Left colon (tissue), 2 donors: ENCODE results near the gene CILP2. TPM values are rescaled to one million over a fixed set of nuclear protein-coding genes. Genes with fewer than 3 reads are reported as not detected.

Source experiments
- ATAC-seq: fragments of 200-7000 bp; cut with Tn5 transposase; one replicate; pipeline ENCODE4 v1.9.1; 2020; ENCODE audit warnings: mild to moderate bottlenecking, moderate library complexity
- DNase-seq, 2 donors: peaks; one replicate each; pipeline ENCODE4 v3.0.0-alpha.2; 2020
- intact Hi-C, 2 donors: fragments of 100-400 bp; cut with DNase I in 1 of 2; cut with micrococcal nuclease in 1 of 2; formaldehyde crosslinking; loops; one replicate each; pipeline versions ENCODE4 v1.11.2 to v1.14.0; 2022; cut with DNase I, micrococcal nuclease
- total RNA-seq, 2 donors: library from RNA; stranded (reverse); fragmentation: NEBNext Ultra II Directional; extraction: Animal tissue kit (Norgen Biotek cat#: 25700); gene quantifications; one replicate each; pipeline ENCODE4 v1.2.1, GENCODE V29; 2021
- donor health status: DM: no; HTN: no; CAD: no.
- donor health status: DM: yes; HTN: yes; CAD: no.

Gene CILP2
- total RNA-seq, 2 donors from 2014 or later: 0.09 to 0.11 TPM

- intact Hi-C loops: no loop called here
- ATAC-seq (no peak), DNase-seq (no peak)
Observed at GRCh38 chr19:19578252-19578651, 40.2 kb downstream of the CILP2 start.

- ATAC-seq (no peak), DNase-seq (no peak)
- intact Hi-C loops: no loop called here
Observed at GRCh38 chr19:19579533-19580361, 41.7 kb downstream of the CILP2 start.

- intact Hi-C loops: no loop called here
- DNase-seq (no peak), ATAC-seq (peak; percentile 94)
Observed at GRCh38 chr19:19580418-19580817, 42.4 kb downstream of the CILP2 start.

GRCh38 chr19:19581391-19581790, 43.3 kb downstream of the CILP2 start:
- no peak for ATAC-seq
- intact Hi-C loops: no loop called here

GRCh38 chr19:19582471-19582870, 44.4 kb downstream of the CILP2 start:
- DNase-seq: no peak
- no peak for ATAC-seq
- intact Hi-C loops: no loop called here

More at GRCh38 chr19:19581391-19581790, 43.3 kb downstream of the CILP2 start:
- DNase-seq: no peak

- intact Hi-C loops: no loop called here
- no peak for DNase-seq
Observed at GRCh38 chr19:19584356-19584755, 46.3 kb downstream of the CILP2 start.

GRCh38 chr19:19587771-19588170, 49.7 kb downstream of the CILP2 start:
- ATAC-seq (no peak), DNase-seq (no peak)
- intact Hi-C loops: no loop called here

More at GRCh38 chr19:19584356-19584755, 46.3 kb downstream of the CILP2 start:
- no peak for ATAC-seq

GRCh38 chr19:19588546-19588945, 50.5 kb downstream of the CILP2 start:
- intact Hi-C loops: no loop called here
- ATAC-seq: no peak
- DNase-seq: no peak

GRCh38 chr19:19591133-19591825, 53.2 kb downstream of the CILP2 start:
- intact Hi-C loops: no loop called here
- DNase-seq (peak in 1 of 2 donors; percentile 47), ATAC-seq (peak; percentile 35)

GRCh38 chr19:19592690-19593089, 54.6 kb downstream of the CILP2 start:
- DNase-seq (no peak), ATAC-seq (no peak)
- intact Hi-C loops: no loop called here

- intact Hi-C loops: no loop called here
- ATAC-seq (no peak), DNase-seq (no peak)
Observed at GRCh38 chr19:19594381-19594780, 56.3 kb downstream of the CILP2 start.

- intact Hi-C loops: no loop called here
- ATAC-seq (peak; percentile 60), DNase-seq (peak in 1 of 2 donors; percentile 38)
Observed at GRCh38 chr19:19595171-19595701, 57.2 kb downstream of the CILP2 start.

Other genes with a start within 250 kb of the CILP2 start
- gene SUGP1, start 217.8 kb upstream of the CILP2 start, total RNA-seq: 10 to 100 TPM; 33.5 to 46.2 TPM
- 10 to 100 TPM; 45.3 to 52.4 TPM for gene MAU2, start 217.4 kb upstream of the CILP2 start, total RNA-seq
- gene GATAD2A, start 132.6 kb upstream of the CILP2 start, total RNA-seq: 100 to 1,000 TPM; 104 to 135 TPM
- 1 to 10 TPM; 1.6 to 2.8 TPM for gene TSSK6, start 22.7 kb upstream of the CILP2 start, total RNA-seq
- 100 to 1,000 TPM; 430 to 489 TPM for gene NDUFA13, start 22.0 kb upstream of the CILP2 start, total RNA-seq
- gene YJEFN3, start 9.4 kb upstream of the CILP2 start, total RNA-seq: 1 to 10 TPM; 4.6 to 4.9 TPM
- 1 to 10 TPM; 2.5 to 2.9 TPM for gene PBX4, start 80.4 kb downstream of the CILP2 start, total RNA-seq
- 10 to 100 TPM; 18.4 to 20.9 TPM for gene LPAR2, start 90.0 kb downstream of the CILP2 start, total RNA-seq
- 10 to 100 TPM; 29.5 to 34.4 TPM for gene GMIP, start 105.4 kb downstream of the CILP2 start, total RNA-seq
- 10 to 100 TPM; 57.0 to 65.1 TPM for gene ATP13A1, start 125.4 kb downstream of the CILP2 start, total RNA-seq
- gene ZNF101, start 130.6 kb downstream of the CILP2 start, total RNA-seq: 10 to 100 TPM; 11.6 to 13.4 TPM
- gene ZNF14, start 194.8 kb downstream of the CILP2 start, total RNA-seq: 1 to 10 TPM; 2.8 to 3.7 TPM